ENCODE data around the gene TEX44. TPM values are rescaled to one million over a fixed set of nuclear protein-coding genes. Genes with fewer than 3 reads are reported as not detected.
A peak's percentile ranks its signal among the peaks of the same experiment; 100 is the strongest.

Gene TEX44
- total and polyA plus RNA-seq, 2 of the 13 experiments (the other 11 are each of a cell fraction or from before 2014, with no cell fraction given), result not detected

DNA sequence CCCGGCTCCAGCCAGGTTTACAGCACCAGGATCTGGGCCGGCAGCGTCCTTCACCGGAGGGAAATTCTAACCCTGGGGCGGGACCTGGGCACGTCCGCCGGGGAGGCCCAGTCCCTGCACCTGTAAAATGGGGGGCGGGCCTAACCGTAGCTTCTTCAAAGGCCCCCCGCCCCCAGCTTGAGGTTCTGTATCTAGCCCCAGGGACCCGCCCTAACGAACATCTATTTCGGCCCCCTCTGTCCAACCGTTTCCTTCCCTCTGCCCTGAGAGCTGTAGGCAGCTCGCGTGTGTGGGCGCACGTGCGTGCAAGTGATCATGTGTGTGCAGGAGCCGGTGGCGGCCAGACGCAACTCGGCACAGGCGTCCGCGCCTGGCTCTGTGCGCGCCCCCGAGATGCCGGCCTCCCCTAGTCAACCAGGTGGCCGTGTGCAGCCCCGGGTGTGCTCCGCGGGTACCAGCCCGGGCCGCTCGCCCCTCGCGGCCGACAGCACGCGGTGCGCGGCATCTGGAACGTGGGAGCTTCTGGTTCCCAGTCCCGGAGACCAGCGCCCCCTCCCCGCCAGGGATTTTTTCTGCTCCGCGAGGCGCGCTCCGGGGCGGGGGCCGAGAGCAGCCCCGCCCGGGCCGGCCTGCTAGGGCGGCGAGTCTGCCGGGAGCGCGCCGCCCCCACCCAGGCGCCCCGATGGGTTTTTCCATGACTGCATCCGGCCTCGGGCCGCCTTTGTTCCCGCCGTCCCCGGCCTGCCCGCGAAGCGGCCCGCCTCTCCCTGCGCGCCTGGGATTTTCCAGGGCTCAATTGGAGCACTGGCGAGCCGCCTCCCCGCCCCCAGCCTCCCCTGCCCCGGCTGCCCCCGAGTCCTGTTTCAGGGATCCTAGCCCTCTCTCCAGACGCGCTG, 21.2 kb downstream of the TEX44 start (continued):
- TF ChIP-seq, protein P1, sequence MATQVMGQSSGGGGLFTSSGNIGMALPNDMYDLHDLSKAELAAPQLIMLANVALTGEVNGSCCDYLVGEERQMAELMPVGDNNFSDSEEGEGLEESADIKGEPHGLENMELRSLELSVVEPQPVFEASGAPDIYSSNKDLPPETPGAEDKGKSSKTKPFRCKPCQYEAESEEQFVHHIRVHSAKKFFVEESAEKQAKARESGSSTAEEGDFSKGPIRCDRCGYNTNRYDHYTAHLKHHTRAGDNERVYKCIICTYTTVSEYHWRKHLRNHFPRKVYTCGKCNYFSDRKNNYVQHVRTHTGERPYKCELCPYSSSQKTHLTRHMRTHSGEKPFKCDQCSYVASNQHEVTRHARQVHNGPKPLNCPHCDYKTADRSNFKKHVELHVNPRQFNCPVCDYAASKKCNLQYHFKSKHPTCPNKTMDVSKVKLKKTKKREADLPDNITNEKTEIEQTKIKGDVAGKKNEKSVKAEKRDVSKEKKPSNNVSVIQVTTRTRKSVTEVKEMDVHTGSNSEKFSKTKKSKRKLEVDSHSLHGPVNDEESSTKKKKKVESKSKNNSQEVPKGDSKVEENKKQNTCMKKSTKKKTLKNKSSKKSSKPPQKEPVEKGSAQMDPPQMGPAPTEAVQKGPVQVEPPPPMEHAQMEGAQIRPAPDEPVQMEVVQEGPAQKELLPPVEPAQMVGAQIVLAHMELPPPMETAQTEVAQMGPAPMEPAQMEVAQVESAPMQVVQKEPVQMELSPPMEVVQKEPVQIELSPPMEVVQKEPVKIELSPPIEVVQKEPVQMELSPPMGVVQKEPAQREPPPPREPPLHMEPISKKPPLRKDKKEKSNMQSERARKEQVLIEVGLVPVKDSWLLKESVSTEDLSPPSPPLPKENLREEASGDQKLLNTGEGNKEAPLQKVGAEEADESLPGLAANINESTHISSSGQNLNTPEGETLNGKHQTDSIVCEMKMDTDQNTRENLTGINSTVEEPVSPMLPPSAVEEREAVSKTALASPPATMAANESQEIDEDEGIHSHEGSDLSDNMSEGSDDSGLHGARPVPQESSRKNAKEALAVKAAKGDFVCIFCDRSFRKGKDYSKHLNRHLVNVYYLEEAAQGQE (IDR thresholded peaks at IDR 0.05; ENCODE audit: borderline replicate concordance in 1 of 2, low read depth in 1 of 2, low read length in 2 of 2), result peak in 1 of 2 experiments; percentile 18; a peak in 1 of 4 replicates
- peak; percentile 90 for TF ChIP-seq SRY (CRISPR knock-in tag; IDR thresholded peaks at IDR 0.05)
- TF ChIP-seq, protein P2, sequence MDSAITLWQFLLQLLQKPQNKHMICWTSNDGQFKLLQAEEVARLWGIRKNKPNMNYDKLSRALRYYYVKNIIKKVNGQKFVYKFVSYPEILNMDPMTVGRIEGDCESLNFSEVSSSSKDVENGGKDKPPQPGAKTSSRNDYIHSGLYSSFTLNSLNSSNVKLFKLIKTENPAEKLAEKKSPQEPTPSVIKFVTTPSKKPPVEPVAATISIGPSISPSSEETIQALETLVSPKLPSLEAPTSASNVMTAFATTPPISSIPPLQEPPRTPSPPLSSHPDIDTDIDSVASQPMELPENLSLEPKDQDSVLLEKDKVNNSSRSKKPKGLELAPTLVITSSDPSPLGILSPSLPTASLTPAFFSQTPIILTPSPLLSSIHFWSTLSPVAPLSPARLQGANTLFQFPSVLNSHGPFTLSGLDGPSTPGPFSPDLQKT (CRISPR knock-in tag; IDR thresholded peaks at IDR 0.05; ENCODE audit: borderline replicate concordance), result no peak
- TF ChIP-seq, protein P3, sequence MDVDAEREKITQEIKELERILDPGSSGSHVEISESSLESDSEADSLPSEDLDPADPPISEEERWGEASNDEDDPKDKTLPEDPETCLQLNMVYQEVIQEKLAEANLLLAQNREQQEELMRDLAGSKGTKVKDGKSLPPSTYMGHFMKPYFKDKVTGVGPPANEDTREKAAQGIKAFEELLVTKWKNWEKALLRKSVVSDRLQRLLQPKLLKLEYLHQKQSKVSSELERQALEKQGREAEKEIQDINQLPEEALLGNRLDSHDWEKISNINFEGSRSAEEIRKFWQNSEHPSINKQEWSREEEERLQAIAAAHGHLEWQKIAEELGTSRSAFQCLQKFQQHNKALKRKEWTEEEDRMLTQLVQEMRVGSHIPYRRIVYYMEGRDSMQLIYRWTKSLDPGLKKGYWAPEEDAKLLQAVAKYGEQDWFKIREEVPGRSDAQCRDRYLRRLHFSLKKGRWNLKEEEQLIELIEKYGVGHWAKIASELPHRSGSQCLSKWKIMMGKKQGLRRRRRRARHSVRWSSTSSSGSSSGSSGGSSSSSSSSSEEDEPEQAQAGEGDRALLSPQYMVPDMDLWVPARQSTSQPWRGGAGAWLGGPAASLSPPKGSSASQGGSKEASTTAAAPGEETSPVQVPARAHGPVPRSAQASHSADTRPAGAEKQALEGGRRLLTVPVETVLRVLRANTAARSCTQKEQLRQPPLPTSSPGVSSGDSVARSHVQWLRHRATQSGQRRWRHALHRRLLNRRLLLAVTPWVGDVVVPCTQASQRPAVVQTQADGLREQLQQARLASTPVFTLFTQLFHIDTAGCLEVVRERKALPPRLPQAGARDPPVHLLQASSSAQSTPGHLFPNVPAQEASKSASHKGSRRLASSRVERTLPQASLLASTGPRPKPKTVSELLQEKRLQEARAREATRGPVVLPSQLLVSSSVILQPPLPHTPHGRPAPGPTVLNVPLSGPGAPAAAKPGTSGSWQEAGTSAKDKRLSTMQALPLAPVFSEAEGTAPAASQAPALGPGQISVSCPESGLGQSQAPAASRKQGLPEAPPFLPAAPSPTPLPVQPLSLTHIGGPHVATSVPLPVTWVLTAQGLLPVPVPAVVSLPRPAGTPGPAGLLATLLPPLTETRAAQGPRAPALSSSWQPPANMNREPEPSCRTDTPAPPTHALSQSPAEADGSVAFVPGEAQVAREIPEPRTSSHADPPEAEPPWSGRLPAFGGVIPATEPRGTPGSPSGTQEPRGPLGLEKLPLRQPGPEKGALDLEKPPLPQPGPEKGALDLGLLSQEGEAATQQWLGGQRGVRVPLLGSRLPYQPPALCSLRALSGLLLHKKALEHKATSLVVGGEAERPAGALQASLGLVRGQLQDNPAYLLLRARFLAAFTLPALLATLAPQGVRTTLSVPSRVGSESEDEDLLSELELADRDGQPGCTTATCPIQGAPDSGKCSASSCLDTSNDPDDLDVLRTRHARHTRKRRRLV (CRISPR knock-in tag; IDR thresholded peaks at IDR 0.05), result no peak
- TF ChIP-seq, protein P4, sequence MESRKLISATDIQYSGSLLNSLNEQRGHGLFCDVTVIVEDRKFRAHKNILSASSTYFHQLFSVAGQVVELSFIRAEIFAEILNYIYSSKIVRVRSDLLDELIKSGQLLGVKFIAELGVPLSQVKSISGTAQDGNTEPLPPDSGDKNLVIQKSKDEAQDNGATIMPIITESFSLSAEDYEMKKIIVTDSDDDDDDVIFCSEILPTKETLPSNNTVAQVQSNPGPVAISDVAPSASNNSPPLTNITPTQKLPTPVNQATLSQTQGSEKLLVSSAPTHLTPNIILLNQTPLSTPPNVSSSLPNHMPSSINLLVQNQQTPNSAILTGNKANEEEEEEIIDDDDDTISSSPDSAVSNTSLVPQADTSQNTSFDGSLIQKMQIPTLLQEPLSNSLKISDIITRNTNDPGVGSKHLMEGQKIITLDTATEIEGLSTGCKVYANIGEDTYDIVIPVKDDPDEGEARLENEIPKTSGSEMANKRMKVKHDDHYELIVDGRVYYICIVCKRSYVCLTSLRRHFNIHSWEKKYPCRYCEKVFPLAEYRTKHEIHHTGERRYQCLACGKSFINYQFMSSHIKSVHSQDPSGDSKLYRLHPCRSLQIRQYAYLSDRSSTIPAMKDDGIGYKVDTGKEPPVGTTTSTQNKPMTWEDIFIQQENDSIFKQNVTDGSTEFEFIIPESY (CRISPR knock-in tag; IDR thresholded peaks at IDR 0.05), result peak; percentile 91
- TF ChIP-seq ZNF644 (CRISPR knock-in tag; IDR thresholded peaks at IDR 0.05; ENCODE audit: low read depth), result no peak
- TF ChIP-seq, protein P5, sequence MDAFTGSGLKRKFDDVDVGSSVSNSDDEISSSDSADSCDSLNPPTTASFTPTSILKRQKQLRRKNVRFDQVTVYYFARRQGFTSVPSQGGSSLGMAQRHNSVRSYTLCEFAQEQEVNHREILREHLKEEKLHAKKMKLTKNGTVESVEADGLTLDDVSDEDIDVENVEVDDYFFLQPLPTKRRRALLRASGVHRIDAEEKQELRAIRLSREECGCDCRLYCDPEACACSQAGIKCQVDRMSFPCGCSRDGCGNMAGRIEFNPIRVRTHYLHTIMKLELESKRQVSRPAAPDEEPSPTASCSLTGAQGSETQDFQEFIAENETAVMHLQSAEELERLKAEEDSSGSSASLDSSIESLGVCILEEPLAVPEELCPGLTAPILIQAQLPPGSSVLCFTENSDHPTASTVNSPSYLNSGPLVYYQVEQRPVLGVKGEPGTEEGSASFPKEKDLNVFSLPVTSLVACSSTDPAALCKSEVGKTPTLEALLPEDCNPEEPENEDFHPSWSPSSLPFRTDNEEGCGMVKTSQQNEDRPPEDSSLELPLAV (CRISPR knock-in tag; conservative IDR thresholded peaks at IDR 0.05; ENCODE audit: low read depth), result no peak; the same call in 1 of the 2 replicates
- TF ChIP-seq ZNF589 (CRISPR knock-in tag; conservative IDR thresholded peaks at IDR 0.05), result peak; percentile 78; the same call in 1 of the 2 replicates
- TF ChIP-seq, protein P6, sequence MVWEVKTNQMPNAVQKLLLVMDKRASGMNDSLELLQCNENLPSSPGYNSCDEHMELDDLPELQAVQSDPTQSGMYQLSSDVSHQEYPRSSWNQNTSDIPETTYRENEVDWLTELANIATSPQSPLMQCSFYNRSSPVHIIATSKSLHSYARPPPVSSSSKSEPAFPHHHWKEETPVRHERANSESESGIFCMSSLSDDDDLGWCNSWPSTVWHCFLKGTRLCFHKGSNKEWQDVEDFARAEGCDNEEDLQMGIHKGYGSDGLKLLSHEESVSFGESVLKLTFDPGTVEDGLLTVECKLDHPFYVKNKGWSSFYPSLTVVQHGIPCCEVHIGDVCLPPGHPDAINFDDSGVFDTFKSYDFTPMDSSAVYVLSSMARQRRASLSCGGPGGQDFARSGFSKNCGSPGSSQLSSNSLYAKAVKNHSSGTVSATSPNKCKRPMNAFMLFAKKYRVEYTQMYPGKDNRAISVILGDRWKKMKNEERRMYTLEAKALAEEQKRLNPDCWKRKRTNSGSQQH (CRISPR knock-in tag; IDR thresholded peaks at IDR 0.05; ENCODE audit: low read depth), result no peak
- TF ChIP-seq STAT5B (CRISPR knock-in tag; IDR thresholded peaks at IDR 0.05), result peak; percentile 73; the same call in 1 of the 2 replicates
- no peak for TF ChIP-seq PCBP2 (optimal IDR thresholded peaks at IDR 0.05; ENCODE audit: low read depth, low read length, poor library complexity, severe bottlenecking)
